NCI-H526 treated with DMSO at 0.1 percent for 48 hours (cell line): ENCODE data around the gene GRK7.

Experiments used
- DNase-seq: peaks from one replicate; lab custom pipeline; 2025; lab: John Stamatoyannopoulos, UW

Gene GRK7, protein sequence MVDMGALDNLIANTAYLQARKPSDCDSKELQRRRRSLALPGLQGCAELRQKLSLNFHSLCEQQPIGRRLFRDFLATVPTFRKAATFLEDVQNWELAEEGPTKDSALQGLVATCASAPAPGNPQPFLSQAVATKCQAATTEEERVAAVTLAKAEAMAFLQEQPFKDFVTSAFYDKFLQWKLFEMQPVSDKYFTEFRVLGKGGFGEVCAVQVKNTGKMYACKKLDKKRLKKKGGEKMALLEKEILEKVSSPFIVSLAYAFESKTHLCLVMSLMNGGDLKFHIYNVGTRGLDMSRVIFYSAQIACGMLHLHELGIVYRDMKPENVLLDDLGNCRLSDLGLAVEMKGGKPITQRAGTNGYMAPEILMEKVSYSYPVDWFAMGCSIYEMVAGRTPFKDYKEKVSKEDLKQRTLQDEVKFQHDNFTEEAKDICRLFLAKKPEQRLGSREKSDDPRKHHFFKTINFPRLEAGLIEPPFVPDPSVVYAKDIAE (N-terminal part only)

DNA sequence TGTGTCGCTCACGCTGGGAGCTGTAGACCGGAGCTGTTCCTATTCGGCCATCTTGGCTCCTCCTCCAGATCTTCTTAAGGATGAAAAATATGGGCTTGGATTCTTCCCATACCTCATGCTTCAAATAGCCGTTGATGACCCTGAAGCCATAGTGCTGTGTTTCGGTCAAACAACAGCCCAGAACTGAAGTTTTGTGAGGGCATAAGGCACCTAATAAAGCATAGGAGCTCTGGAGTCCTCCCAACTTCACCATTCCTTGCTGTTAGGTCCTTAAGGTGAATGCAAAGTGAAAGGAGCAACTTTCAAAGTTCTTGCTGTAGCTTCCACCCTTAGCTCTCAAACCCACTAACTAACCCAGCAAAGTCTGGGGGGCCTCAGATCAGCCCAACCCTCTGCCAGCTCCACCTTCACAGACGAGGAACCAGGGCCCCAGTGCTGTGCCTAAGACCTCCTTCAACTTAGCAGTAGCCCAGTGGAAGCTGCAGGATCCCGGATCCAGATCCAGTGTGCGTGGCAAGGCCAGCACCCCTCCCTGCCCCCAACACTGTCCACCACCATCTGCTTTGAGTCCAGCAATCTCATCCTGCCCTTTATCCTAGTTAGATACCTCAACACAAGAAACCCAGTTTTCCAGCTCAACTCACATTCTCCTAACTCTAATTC is at the start of gene GRK7:
Gene GRK7 (plus strand): TSS at position 321 of the 663 bp plus-strand sequence. CDS start 14,877 bp downstream, outside the sequence.
- no peak for DNase-seq

DNA sequence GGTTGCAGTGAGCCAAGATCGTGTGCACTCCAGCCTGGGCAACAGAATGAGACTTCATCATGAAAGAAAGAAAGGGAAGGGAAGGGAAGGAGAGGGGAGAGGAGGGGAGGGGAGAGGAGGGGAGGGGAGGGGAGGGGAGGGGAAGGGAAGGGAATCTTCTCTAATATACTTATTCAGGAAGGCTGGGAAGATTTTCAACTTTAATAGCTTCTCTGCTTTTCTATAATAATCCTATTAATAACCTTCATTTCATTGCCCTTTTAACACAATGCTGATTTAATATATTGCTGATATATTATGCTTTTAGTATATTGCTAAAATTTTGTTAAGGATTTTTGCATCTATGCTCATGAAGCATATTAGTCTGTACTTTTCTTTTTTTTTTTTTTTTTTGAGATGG is 48.5 kb upstream of the GRK7 start:
- no peak for DNase-seq

DNA sequence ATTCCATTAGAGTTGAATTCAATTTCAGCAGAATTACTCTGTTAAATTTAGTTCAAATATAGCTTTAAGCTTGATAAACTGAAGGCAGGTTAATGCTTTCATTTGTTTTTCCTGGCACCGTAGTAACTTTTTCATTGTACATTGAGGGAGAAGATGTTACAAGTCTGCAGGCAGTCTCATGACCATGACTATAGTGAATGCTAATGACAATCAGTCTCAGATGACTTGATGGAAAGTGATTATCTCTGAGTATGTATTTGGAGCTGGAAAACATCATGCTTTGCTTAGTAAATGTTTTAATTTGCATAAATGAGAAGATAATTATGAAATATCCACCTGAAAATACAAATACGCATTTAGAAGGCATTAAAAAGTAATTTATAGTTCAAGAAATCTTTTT is 41.1 kb upstream of the GRK7 start:
- no peak for DNase-seq

DNA sequence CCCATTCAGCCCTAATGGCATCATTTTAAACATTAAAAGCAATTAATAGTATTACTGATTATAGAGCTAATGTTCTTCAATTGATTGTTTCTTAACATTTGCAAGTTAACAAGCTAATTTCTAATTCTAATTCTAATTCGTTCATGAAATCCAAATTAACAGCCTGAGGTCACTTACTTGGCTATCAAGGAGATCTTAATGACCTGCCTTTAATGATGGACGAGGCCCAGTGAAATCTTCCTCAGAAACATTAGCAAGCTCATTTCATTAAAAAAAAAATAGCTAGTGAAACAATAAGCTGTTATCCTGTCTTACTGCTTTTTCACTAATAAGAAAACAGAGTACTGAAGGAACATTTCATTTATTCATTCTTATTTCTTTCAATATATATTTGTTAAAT is 40.6 kb upstream of the GRK7 start:
- DNase-seq = no peak

DNA sequence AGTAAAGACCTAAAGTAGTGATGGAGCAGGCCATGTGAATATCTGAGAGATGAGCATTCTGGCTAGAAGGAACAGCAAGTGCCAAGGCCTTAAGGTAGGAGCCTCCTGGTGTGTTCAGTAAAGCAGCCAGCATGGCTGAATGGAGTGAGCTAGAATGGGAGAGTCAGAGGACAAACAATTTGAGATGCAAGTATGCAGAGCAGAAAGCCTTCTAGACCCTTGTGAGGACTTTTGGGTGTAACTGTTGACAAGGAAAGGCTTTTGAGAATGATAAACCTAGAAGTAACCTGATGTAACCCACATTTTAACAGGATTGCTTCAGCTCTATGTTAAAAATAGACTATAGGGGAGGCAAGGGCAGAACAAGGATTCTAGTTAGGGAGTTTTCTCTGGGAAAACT is 40.0 kb upstream of the GRK7 start:
- DNase-seq = no peak

DNA sequence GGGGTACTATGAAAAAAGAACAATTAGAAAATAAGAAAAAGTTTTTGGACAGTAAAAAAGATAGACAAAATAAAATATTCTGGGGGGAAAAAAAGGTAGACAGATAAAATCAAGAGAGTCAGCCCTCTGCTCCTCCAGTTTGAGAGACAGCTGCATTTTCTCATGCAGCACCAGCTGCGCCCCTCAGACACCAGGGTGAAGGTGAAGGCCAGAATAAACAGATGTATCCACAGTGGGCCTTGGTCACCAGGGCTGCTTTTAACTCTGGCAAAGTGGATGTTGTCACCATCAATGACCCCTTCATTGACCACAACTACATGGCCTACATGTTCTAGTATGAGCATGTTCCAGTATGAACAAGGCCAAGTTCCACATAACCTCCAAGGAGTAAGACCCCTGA is 39.0 kb upstream of the GRK7 start:
- no peak for DNase-seq

DNA sequence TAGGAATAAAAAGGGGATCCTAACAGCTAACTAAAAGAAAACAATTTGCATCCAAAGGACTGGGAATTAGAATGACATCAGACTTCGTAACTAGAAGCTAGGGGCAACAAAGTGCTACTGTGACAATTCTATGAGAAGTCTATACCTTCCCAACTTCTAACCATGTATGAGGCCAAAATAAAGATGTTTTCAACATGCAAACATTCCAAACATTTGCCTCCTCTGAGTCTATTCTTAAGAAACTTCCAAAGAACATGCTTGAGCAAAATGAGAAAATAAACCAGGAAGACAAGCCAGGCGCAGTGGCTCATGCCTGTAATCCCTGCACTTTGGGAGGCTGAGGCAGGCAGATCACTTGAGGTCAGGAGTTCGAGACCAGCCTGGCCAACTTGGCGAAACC is 38.2 kb upstream of the GRK7 start:
- DNase-seq = no peak

DNA sequence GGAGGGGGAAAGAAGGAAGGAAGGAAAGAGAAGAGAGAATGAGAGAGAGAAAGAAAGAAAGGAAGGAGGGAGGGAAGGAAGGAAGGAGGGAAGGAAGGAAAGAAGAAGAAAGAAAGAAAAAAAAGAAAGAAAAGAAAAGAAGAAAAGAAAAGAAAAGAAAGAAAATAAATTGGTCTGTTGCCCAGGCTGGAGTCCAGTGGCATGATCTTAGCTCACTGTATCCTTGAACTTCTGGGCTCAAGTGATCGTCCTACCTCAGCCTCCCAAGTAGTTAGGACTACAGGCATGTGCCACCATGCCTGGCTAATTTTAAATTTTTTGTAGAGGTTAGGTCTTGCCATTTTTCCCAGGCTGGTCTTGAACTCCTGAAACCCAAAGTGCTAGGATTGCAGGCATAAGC is 36.7 kb upstream of the GRK7 start:
- no peak for DNase-seq

DNA sequence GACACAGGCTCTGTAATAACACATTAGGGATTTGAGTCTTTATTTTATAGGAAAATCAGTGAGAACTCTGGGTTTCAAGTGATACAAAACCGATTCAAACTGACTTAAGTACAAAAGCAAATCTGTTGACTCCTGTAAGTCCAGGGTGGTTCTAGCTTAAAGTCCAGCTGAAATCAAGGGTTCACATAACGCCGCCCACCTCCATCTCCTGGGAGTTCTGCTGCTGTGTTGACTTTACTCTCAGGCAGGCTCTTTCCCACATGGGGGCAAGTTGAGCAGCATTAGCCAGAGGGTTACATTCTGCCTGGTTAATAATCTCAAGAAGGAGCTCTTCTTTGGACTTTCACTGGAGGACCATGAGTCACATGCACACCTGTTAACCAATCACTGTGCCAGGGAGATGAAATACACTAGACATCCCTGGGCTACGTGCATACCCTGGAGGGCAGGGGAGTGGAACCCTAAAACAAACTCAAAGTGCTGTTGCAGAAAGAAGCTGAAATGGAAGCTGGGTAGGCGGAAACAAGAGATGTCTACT is 34.8 kb upstream of the GRK7 start:
- no peak for DNase-seq

DNA sequence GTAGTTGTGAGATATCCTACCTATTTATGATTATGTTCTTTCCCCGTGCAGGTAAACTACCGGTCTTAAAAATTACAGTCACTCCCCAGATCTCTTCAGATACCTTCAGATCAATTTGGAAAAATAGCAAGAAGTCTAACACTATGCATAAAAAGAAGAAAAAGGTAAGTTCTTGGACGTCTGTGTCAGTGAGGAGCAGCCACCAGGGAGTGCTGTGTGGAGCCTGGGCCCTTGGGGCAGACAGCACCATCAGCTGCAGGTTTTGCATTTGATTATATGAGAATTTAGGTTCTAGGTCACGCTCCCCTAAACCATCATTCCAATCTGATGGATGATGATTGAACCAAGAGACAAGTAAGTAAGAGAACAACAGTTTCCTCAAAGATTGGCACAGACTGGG is 34.0 kb upstream of the GRK7 start:
- no peak for DNase-seq

DNA sequence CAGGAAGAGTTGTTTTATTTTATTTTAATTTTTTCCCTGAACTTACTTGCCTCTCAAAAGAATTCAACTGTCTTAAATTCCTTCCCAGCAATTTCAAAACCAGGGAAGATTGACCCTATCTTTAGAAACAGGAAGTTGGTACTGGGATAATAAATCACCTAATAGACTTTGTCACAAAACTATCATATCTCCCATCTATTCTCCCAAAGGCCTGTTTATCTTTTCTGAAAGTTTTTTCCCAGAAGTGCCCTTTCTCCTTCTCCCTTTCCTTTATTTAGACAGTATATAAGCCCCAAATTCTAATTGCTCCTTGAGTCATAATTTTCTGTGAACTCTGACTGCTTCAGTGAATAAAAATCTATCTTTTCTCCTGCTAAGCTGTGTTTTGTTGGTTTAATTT is 28.0 kb upstream of the GRK7 start:
- no peak for DNase-seq

DNA sequence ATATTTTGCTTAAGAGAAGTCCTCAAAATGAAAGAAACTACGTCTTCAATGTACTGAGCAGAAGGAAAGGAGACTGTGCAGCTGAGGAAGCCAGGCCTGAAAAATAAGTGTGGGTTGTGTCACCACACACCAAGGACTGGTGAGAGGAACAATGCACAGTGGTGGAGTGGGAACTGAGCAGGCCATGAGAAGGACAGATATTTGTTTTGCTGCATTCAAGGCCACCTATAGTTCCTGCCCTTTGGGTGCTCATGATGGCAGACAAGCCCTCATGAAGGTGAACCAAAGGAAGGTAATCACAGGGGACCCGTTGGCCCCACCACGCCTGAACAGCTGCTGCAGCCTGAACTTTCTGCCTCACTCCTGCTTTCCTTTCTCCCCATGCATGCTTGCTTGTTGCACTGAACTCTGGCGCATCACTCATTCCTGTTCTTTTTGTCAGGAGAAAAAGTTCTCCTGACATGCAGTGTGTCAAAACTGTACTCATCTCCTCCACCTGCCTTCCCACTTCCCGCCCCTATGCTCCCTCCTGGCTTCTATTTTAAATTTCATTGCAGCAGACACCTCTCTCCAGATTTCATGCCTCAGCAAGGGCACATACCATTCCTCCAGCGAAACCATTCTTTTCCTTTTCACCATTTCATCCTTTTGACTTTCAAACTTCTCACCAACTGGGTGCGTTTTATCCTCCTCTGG is 27.3 kb upstream of the GRK7 start:
- DNase-seq = no peak

DNA sequence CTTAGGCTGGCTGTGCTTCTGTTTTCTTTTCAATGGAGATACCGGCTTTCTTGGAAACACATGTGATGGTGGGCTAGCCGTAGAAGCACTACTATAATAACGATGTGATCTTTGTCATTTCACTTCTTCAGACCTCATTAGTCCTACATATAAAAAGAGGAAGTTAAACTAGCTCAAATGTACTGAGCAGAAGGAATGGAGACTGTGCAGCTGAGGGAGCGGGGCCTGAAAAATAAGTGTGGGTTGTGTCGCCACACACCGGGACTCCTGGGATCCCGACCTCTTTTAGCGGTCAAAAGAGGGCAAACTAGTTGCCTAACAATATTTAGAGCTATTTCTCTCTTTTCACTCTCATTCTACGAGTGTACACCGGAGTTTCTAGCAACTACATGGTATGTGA is 26.1 kb upstream of the GRK7 start:
- no peak for DNase-seq

DNA sequence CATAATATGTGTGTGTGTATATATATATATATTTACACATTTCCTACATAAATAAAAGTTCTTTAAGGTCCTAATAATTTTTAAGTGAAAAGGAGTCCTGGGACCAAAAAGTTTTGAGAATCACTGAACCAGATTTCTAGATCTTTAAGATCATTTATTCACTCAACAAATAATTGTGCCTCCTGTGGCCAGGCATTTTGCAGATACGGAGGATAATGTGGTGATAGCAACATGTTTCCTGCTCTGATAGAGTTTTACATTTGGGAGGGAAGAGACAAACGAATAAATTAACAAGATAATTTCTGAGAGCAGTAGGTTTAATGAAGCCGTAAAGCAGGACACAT is 25.6 kb upstream of the GRK7 start:
- no peak for DNase-seq

DNA sequence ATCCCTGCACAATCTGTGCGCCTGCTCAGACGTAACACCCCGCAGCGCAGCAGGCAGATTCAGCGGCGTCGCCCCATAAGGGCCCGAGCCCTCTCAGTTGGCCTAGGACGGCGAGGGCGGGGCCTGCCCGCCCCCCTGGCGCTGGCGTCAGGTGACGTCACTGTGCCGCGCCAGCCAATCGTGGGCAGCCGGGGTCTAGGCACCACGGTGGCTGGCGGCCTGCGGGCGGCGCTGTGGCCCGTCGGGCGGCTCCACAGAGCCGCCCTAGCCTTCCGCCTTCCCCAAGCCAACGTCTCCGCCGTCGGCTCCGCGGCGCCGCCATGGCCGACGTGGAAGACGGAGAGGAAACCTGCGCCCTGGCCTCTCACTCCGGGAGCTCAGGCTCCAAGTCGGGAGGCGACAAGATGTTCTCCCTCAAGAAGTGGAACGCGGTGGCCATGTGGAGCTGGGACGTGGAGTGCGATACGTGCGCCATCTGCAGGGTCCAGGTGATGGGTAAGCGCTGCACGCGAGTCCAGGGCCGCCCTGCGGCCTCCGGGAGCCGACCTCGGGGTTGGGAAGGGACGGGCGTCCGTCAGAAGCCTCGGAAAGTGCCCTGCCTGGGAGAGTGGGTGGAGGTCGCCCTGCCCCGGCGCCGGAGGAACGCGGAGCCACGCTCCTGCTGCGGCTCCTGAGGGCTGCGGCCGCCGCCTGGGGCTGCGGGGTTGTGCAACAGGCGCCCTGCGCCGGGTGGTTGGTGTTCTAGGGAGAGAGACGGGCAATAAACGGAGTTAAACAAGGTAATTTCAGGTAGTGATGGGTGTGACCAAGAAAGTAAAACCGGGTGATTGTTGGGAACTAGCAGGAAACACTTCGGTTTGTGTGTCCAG is 25.0 kb upstream of the GRK7 start, which contains the start of gene RNF7:
Gene RNF7 (plus strand): TSS at position 277 of the 869 bp plus-strand sequence. CDS start 44 bp downstream, at position 321.
- DNase-seq = peak; percentile 88

DNA sequence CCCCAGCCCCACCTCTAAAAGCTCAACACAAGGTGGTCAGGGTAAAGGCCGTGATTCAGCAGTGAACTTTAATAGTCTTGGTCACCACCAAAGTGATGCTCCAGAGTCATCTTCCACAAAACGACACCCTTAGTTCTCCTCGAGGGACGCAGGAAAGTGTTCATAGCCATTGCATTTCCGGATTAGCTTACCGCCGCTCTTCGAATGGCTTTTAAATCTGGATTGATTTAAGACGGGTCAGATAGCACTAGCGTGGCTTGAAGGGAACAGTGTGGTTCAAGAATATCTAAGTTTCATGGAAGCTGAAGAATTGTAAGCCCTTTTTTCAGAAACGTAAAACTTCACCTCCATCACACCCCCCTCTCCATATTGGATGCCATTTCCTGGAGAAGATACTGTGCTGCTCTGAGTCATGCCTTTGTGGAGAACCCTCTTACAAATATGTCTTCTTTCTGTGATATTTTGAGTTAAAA is 24.3 kb upstream of the GRK7 start:
- no peak for DNase-seq

DNA sequence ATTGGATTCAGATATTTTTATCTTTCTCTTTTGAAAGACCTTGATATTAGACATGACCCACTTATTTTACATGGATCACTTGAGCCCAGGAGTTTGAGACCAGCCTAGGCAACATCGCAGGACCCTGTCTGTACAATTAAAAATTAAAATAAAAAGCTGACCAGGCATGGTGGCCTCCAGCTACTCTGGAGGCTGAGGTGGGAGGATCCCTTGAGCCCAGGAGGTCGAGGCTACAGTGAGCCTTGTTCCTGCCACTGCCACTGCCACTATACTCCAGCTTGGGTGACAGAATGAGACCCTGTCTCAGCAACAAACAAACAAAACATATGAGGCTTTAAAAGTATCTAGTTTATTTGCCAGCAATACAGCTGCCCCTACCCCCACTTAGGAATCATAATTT is 23.5 kb upstream of the GRK7 start:
- no peak for DNase-seq

DNA sequence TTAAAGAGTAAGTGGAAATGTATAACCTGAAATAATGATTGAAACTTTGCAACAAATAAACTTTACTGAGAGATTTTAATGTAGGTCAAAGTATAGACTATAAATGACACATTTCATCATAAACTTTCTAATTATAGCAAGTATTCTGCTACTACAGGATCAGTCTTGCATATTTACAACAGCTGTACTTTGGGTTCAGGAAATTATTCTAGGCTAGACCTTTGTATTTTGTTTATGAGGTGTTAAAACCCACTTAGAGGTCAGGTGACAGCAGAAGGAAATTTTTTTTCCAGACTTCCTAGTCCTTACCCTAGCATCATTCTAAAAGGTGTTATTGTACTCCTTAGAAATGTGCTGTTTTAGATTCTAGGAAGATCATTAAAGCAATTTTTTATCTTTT is 22.9 kb upstream of the GRK7 start:
- DNase-seq = no peak

DNA sequence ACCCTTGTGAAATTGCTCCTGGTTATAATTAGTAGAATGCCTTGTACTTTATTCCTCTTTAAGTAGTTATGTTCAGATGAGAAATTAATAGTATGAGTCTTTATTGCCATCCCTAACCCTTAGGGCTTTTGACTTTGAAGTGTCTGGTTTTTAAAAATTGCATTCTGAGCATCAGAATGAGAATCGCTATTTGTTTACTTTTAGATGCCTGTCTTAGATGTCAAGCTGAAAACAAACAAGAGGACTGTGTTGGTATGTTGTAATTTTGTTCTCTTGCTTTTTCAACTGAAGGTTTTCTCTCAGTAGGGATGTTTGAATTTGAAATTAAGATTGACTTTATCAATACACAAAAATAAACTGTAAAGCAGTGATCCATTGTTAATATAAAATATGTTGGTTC is 19.9 kb upstream of the GRK7 start:
- DNase-seq = no peak

DNA sequence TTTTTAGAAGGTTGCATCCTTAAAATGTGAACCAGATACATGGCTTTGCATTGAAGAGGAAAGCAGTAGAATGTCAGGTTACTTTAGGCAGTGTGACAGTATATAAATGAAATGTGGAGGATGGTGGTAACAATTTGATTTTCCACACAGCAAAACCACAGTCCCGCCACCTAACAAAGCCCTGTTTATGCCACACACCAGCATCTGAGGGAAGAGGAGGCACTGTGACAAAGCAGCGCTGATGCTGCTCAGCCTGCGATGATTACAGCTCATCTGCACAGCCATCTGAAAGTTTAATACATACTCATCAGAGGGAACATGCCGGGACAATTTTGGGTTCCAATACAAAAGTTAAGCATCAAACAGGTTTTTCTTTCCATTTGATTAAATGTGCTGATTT is 16.2 kb upstream of the GRK7 start:
- no peak for DNase-seq

DNA sequence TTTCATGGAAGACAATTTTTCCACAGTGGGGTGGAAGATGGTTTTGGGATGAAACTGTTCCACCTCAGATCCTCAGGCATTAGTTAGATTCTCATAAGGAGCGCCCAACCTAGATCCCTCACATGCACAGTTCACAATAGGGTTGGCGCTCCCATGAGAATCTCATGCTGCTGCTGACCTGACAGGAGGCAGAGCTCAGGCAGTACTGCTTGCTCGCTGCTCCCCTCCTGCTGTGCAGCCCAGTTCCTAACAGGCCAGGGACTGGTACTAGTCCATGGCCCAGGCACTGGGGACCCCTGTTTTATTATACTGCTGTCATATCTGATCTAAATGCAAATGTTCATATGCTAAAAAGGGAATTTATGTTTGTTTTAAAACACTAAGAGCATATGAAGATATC is 9.8 kb upstream of the GRK7 start:
- DNase-seq = no peak

DNA sequence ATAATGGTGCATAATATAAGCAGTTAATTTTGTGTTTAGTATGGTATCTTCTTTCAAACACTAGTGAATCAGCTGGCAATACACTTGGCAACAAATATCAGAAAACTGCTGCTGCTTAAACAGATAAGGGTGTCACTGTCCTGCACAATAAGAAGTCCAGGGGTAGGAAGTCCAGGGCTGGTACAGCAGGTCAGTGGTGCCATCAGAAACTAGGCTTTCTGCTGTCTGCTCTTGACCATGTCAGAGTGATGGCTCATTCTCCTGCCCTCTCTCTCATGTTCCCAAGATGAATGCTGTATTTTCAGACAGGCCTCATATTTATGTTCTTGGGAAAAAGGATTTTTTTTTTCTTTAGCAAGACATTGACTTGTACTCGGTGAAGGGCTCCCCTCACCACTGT is 9.2 kb upstream of the GRK7 start:
- DNase-seq = no peak
